Measurements from ENCODE around the gene EEIG1. TPM values are rescaled to one million over a fixed set of nuclear protein-coding genes. Genes with fewer than 3 reads are reported as not detected.
"Not testable (repeated sequence)": the region's sequence is repeated elsewhere in the genome, so short reads cannot be mapped to it uniquely, and the experiment has no call there.

The EEIG1 gene
- total RNA-seq, 4 donors from 2014 or later = 43.1 to 85.8 (median 59.5) TPM

GRCh38 chr9:128025736-128026135 is 44.9 kb upstream of the EEIG1 start:
- H3K4me1 ChIP-seq = no peaks in the 10 kb centered on the region
- no peak for DNase-seq (ENCODE audit: low spot score in 2 of 2)
- H3K27ac ChIP-seq = no peak overlapping the region
- no peaks in the 10 kb centered on the region for H3K9me3 ChIP-seq
- TF ChIP-seq CTCF (IDR thresholded peaks at IDR 0.05) (no peak), EP300 (IDR thresholded peaks at IDR 0.05) (no peak), POLR2AphosphoS5 (IDR thresholded peaks at IDR 0.05) (no peak), POLR2A (IDR thresholded peaks at IDR 0.05) (no peak)
- no peaks in the 10 kb centered on the region for H3K36me3 ChIP-seq
- no peaks in the 10 kb centered on the region for H3K27me3 ChIP-seq
- 48% methylated on average over 3 of the region's 4 CpGs for WGBS
- H3K4me3 ChIP-seq = no peak overlapping the region

DNA sequence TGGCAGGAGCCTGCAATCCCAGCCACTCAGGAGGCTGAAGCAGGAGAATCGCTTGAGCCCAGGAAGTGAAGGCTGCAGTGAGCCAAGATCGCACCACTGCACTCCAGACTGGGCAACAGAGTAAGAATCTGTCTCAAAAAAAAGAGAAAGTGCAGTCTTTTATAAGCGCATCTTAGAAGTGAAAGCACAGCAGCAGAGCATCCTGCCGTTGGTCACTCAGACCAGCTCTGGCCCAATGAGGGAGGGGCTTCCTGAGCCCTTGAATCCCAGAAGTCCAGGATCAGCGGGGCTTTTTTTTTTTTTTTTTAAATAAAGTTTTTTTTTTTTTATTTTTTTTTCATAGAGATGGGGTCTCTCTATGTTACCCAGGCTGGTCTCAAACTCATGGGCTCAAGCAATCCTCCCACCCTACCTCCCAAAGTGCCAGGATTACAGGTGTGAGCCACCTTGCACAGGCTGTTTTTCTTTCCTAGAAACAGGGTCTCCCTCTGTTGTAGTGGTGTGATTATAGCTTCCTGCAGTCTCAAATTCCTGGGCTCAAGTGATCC is 44.0 kb upstream of the EEIG1 start:
- no peaks in the 10 kb centered on the region for H3K36me3 ChIP-seq
- no peak overlapping the region for H3K4me3 ChIP-seq
- H3K27ac ChIP-seq = no peak overlapping the region
- no peaks in the 10 kb centered on the region for H3K9me3 ChIP-seq
- WGBS = 82% methylated on average over 5 of the region's 5 CpGs
- H3K4me1 ChIP-seq = no peaks in the 10 kb centered on the region
- DNase-seq (ENCODE audit: low spot score in 2 of 2) = no peak
- TF ChIP-seq POLR2A (IDR thresholded peaks at IDR 0.05) = no peak
- TF ChIP-seq CTCF (IDR thresholded peaks at IDR 0.05) = no peak
- TF ChIP-seq POLR2AphosphoS5 (IDR thresholded peaks at IDR 0.05) = no peak
- TF ChIP-seq EP300 (IDR thresholded peaks at IDR 0.05) = no peak
- H3K27me3 ChIP-seq = no peaks in the 10 kb centered on the region

DNA sequence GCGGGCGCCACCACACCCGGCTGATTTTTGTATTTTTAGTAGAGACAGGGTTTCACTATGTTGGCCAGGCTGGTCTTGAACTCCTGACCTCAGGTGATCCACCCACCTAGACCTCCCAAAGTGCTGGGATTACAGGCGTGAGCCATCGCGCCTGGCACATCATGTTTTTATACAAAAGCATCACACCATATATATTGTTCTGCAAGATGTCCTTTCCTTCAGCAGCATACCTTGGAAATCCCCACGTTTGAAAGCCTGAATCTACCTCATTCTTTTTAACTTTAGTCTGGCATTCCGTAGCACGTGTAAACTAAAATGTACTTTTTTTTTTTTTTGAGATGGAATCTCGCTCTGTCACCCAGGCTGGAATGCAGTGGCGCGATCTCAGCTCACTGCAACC is 42.9 kb upstream of the EEIG1 start:
- not testable (repeated sequence) for H3K27ac ChIP-seq; H3K27me3 ChIP-seq; H3K4me1 ChIP-seq; H3K9me3 ChIP-seq; DNase-seq (ENCODE audit: low spot score in 2 of 2); H3K36me3 ChIP-seq; H3K4me3 ChIP-seq
- WGBS = 78% methylated on average over 12 of the region's 12 CpGs

- H3K4me3 ChIP-seq = no peak overlapping the region
- DNase-seq (ENCODE audit: low spot score in 2 of 2) = no peak
- WGBS = 43% methylated on average over 2 of the region's 2 CpGs
- no peaks in the 10 kb centered on the region for H3K4me1 ChIP-seq
- TF ChIP-seq POLR2AphosphoS5 (IDR thresholded peaks at IDR 0.05) (no peak), POLR2A (IDR thresholded peaks at IDR 0.05) (no peak), CTCF (IDR thresholded peaks at IDR 0.05) (no peak), EP300 (IDR thresholded peaks at IDR 0.05) (no peak)
- H3K36me3 ChIP-seq = no peaks in the 10 kb centered on the region
- H3K9me3 ChIP-seq = no peaks in the 10 kb centered on the region
- H3K27me3 ChIP-seq = no peaks in the 10 kb centered on the region
- H3K27ac ChIP-seq = no peak overlapping the region
Measured at GRCh38 chr9:128022886-128023285, 42.1 kb upstream of the EEIG1 start.

GRCh38 chr9:128021098-128021497 is 40.3 kb upstream of the EEIG1 start:
- no peak for DNase-seq (ENCODE audit: low spot score in 2 of 2)
- no peak overlapping the region for H3K27ac ChIP-seq
- whole genome bisulfite sequencing = 39% methylated on average over 1 of the region's 1 CpG
- H3K27me3 ChIP-seq = no peaks in the 10 kb centered on the region
- H3K36me3 ChIP-seq = no peaks in the 10 kb centered on the region
- TF ChIP-seq POLR2AphosphoS5 (IDR thresholded peaks at IDR 0.05) (no peak), EP300 (IDR thresholded peaks at IDR 0.05) (no peak), POLR2A (IDR thresholded peaks at IDR 0.05) (no peak), CTCF (IDR thresholded peaks at IDR 0.05) (no peak)
- no peaks in the 10 kb centered on the region for H3K4me1 ChIP-seq
- no peaks in the 10 kb centered on the region for H3K9me3 ChIP-seq
- H3K4me3 ChIP-seq = no peak overlapping the region

DNA sequence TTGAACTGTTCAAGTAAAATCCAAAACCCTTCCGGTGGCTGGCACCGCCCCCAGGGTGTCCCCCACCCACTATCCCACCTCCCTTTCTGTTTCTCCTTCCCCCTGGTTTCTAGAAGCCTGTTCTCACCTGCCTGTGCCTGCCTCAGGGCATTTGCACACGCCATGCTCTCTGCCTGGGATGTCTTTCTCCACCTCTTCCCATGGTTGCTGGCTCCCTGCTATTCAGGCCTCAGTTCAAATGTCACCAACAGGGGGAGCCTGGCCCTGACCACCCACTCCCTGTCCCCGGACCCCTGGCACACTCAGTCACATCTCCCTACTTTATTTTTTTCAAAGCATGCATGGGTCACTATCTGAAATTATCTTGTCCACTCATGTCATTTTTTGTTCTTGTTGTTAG is 39.9 kb upstream of the EEIG1 start:
- 54% methylated on average over 4 of the region's 4 CpGs for WGBS
- Histone ChIP-seq H3K27me3 (no peaks in the 10 kb centered on the region), H3K4me3 (no peak overlapping the region), H3K9me3 (no peaks in the 10 kb centered on the region), H3K4me1 (no peaks in the 10 kb centered on the region), H3K27ac (no peak overlapping the region), H3K36me3 (no peaks in the 10 kb centered on the region)
- no peak for TF ChIP-seq CTCF (IDR thresholded peaks at IDR 0.05)
- TF ChIP-seq POLR2AphosphoS5 (IDR thresholded peaks at IDR 0.05) = no peak
- TF ChIP-seq POLR2A (IDR thresholded peaks at IDR 0.05) = no peak
- no peak for TF ChIP-seq EP300 (IDR thresholded peaks at IDR 0.05)
- DNase-seq (ENCODE audit: low spot score in 2 of 2) = no peak

All from suprapubic skin (tissue), 4 donors.